Right hindlimb (tissue), 1 donor: Measurements from ENCODE around the gene STX8.
"Not testable (repeated sequence)": the region's sequence is repeated elsewhere in the genome, so short reads cannot be mapped to it uniquely, and the experiment has no call there.

ENCODE experiments used
- DNase-seq: peaks from one replicate; pipeline ENCODE4 v3.0.0-alpha.2; 2018

STX8 gene

GRCh38 chr17:9290226-9290613 is 285.4 kb downstream of the STX8 start:
- no peak for DNase-seq

GRCh38 chr17:9287306-9287705 is 288.3 kb downstream of the STX8 start:
- DNase-seq: no peak

- DNase-seq: no peak
Measured at GRCh38 chr17:9286434-9286833, 289.2 kb downstream of the STX8 start.

GRCh38 chr17:9285602-9286427 is 289.8 kb downstream of the STX8 start:
- DNase-seq: no peak

GRCh38 chr17:9284884-9285283 is 290.7 kb downstream of the STX8 start:
- DNase-seq: no peak

- DNase-seq: no peak
Measured at GRCh38 chr17:9283909-9284308, 291.7 kb downstream of the STX8 start.

GRCh38 chr17:9279893-9280292 is 295.7 kb downstream of the STX8 start:
- DNase-seq: no peak

GRCh38 chr17:9274973-9275372 is 300.6 kb downstream of the STX8 start:
- no peak for DNase-seq

GRCh38 chr17:9273428-9274391 is 301.9 kb downstream of the STX8 start:
- DNase-seq: peak; percentile 77

GRCh38 chr17:9272501-9273200 is 303.0 kb downstream of the STX8 start:
- peak; percentile 57 for DNase-seq

- DNase-seq: no peak
Measured at GRCh38 chr17:9271989-9272388, 303.6 kb downstream of the STX8 start.

GRCh38 chr17:9270921-9271320 is 304.7 kb downstream of the STX8 start:
- no peak for DNase-seq

GRCh38 chr17:9269350-9270035 is 306.1 kb downstream of the STX8 start:
- DNase-seq: no peak

GRCh38 chr17:9268546-9268945 is 307.1 kb downstream of the STX8 start:
- DNase-seq: no peak

GRCh38 chr17:9266697-9267117 is 308.9 kb downstream of the STX8 start:
- no peak for DNase-seq

GRCh38 chr17:9266031-9266680 is 309.5 kb downstream of the STX8 start:
- DNase-seq: no peak

- no peak for DNase-seq
Measured at GRCh38 chr17:9261081-9262012, 314.3 kb downstream of the STX8 start.

GRCh38 chr17:9259419-9259818 is 316.2 kb downstream of the STX8 start:
- DNase-seq: peak; percentile 52

GRCh38 chr17:9258115-9259015 is 317.3 kb downstream of the STX8 start:
- no peak for DNase-seq

- DNase-seq: not testable (repeated sequence)
Measured at GRCh38 chr17:9257630-9257965, 318.0 kb downstream of the STX8 start.
